Adipocyte (in vitro differentiated cells): ENCODE data around the gene SPAG7.
A peak's percentile ranks its signal among the peaks of the same experiment; 100 is the strongest.

Experiments used
- DNase-seq: peaks from one replicate; pipeline ENCODE4 v3.0.0-alpha.2; 2015; ENCODE audit warnings: low read depth
- H3K27me3 ChIP-seq: replicated peaks from 2 replicates; pipeline ENCODE4 v1.7.0; 2013; ENCODE audit warnings: mild to moderate bottlenecking, low read length, moderate library complexity; ENCODE audit not compliant: control insufficient read depth, insufficient read depth
- H3K36me3 ChIP-seq: 2 replicates; pipeline ENCODE4 v1.7.0; 2013; ENCODE audit warnings: low read length, mild to moderate bottlenecking, moderate library complexity; ENCODE audit not compliant: control insufficient read depth, insufficient read depth, severe bottlenecking
- H3K4me1 ChIP-seq: 2 replicates; pipeline ENCODE4 v1.7.0; 2013; ENCODE audit warnings: mild to moderate bottlenecking, low read length, moderate library complexity; ENCODE audit not compliant: control insufficient read depth, insufficient read depth
- H3K4me3 ChIP-seq: 2 replicates; pipeline ENCODE4 v1.7.0; 2013; ENCODE audit warnings: mild to moderate bottlenecking, low read length, moderate library complexity
- H3K9ac ChIP-seq: 2 replicates; pipeline ENCODE4 v1.7.0; 2013; ENCODE audit warnings: mild to moderate bottlenecking, low read length, moderate library complexity
- H3K9me3 ChIP-seq: 2 replicates; pipeline ENCODE4 v1.7.0; 2013; ENCODE audit warnings: mild to moderate bottlenecking, low read length, moderate library complexity; ENCODE audit not compliant: control insufficient read depth

SPAG7 gene

GRCh38 chr17:4973256-4974114 lies 5.9 kb upstream of the SPAG7 start:
- Histone ChIP-seq H3K27me3 (no peaks in the 10 kb centered on the region), H3K36me3 (peaks cover 57% of the 10 kb centered on the region), H3K9me3 (no peaks in the 10 kb centered on the region), H3K4me1 (peaks cover 25% of the 10 kb centered on the region), H3K4me3 (no peak overlapping the region), H3K9ac (no peak overlapping the region)
- DNase-seq: no peak

- H3K36me3 ChIP-seq: peaks cover 50% of the 10 kb centered on the region
- DNase-seq: no peak
- H3K4me1 ChIP-seq: peaks cover 28% of the 10 kb centered on the region
- no peaks in the 10 kb centered on the region for H3K27me3 ChIP-seq
- H3K9ac ChIP-seq: no peak overlapping the region
- H3K4me3 ChIP-seq: no peak overlapping the region
- H3K9me3 ChIP-seq: no peaks in the 10 kb centered on the region
These were observed 5.1 kb upstream of the SPAG7 start for GRCh38 chr17:4972752-4973151.

GRCh38 chr17:4972322-4972721 lies 4.7 kb upstream of the SPAG7 start:
- Histone ChIP-seq H3K27me3 (no peaks in the 10 kb centered on the region), H3K4me3 (no peak overlapping the region), H3K4me1 (peaks cover 28% of the 10 kb centered on the region), H3K36me3 (peaks cover 46% of the 10 kb centered on the region), H3K9ac (peak overlapping the region; percentile 59), H3K9me3 (no peaks in the 10 kb centered on the region)
- DNase-seq: no peak

GRCh38 chr17:4971826-4972225 lies 4.2 kb upstream of the SPAG7 start:
- H3K27me3 ChIP-seq: no peaks in the 10 kb centered on the region
- H3K4me1 ChIP-seq: peaks cover 29% of the 10 kb centered on the region
- peaks cover 41% of the 10 kb centered on the region for H3K36me3 ChIP-seq
- no peak overlapping the region for H3K4me3 ChIP-seq
- H3K9me3 ChIP-seq: no peaks in the 10 kb centered on the region
- H3K9ac ChIP-seq: peak overlapping the region; percentile 59
- DNase-seq: no peak

- Histone ChIP-seq H3K36me3 (peaks cover 36% of the 10 kb centered on the region), H3K4me3 (peak overlapping the region; percentile 89), H3K27me3 (no peaks in the 10 kb centered on the region), H3K9ac (peak overlapping the region; percentile 100), H3K9me3 (no peaks in the 10 kb centered on the region), H3K4me1 (peaks cover 38% of the 10 kb centered on the region)
- DNase-seq: no peak
These were observed 2.7 kb upstream of the SPAG7 start for GRCh38 chr17:4970273-4970672.

DNA sequence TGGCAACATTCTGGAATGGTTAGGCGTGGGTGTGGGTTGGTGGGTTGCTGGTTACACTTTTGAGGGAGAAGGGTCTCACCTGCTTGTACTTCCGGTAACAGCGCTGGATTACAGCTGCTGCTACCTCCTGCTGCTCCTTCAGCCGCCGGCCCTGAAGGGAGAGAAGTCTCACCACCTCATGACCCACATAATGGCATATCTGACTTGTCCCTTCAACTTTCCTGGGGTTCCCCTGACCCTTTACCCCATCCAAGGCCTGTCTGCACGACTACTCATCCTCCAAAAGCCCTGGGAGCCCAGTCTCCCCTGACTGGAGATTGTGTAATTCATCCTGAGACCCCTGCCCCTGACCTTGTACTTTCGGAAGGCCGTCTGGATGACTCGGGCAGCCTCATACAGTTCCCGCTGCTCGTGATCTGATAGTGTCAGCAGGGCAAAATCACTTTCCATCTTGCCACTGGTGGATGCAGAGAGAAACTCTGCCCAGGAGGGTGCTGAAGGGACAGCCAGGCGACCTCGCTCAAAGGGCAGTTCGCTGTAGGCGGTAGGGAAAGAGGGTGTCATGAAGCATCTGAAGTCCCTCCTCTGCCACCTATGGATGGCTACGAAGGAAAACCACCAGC lies 2.0 kb upstream of the SPAG7 start:
- Histone ChIP-seq H3K4me1 (peaks cover 38% of the 10 kb centered on the region), H3K9ac (peak overlapping the region; percentile 100), H3K9me3 (no peaks in the 10 kb centered on the region), H3K4me3 (peak overlapping the region; percentile 89), H3K36me3 (peaks cover 37% of the 10 kb centered on the region), H3K27me3 (no peaks in the 10 kb centered on the region)
- peak; percentile 58 for DNase-seq

GRCh38 chr17:4969047-4969550 lies 1.5 kb upstream of the SPAG7 start:
- Histone ChIP-seq H3K9ac (peak overlapping the region; percentile 100), H3K27me3 (no peaks in the 10 kb centered on the region), H3K4me1 (peaks cover 38% of the 10 kb centered on the region), H3K4me3 (peak overlapping the region; percentile 89), H3K9me3 (no peaks in the 10 kb centered on the region), H3K36me3 (peaks cover 33% of the 10 kb centered on the region)
- peak; percentile 96 for DNase-seq

DNA sequence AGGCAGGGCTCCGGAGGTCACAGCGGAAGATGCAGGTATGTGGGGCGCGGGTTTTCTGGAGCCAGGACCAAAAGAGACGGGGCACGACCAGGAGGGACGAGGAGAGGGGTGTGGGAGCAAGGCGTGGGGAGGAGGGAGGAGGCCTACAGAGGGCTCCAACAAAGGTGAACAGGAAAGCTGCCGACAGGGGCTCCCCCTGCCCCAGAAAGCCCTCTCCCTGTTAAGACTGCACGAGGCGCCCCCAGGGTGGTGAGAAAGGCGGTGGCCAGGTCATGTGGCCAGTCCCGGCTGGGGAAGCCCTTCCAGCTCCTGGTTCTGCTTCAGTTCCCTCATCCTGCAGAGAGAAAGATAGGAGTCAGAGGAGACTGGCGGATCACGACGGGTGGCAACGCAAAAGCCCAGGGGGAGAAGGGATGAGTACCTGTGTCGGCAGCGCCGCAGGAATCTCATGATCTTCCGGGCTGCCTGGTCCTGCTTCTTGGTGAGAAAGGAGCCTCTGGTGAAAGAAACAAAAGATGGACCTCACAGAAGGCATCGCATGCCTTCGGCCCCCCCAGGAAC lies 949 bp upstream of the SPAG7 start:
- DNase-seq: peak; percentile 59
- peaks cover 27% of the 10 kb centered on the region for H3K36me3 ChIP-seq
- H3K4me3 ChIP-seq: peak overlapping the region; percentile 89
- H3K9me3 ChIP-seq: no peaks in the 10 kb centered on the region
- peaks cover 38% of the 10 kb centered on the region for H3K4me1 ChIP-seq
- H3K9ac ChIP-seq: peak overlapping the region; percentile 100
- H3K27me3 ChIP-seq: no peaks in the 10 kb centered on the region

- H3K36me3 ChIP-seq: peaks cover 15% of the 10 kb centered on the region
These were observed 626 bp downstream of the SPAG7 start for GRCh38 chr17:4966844-4967538.

DNA sequence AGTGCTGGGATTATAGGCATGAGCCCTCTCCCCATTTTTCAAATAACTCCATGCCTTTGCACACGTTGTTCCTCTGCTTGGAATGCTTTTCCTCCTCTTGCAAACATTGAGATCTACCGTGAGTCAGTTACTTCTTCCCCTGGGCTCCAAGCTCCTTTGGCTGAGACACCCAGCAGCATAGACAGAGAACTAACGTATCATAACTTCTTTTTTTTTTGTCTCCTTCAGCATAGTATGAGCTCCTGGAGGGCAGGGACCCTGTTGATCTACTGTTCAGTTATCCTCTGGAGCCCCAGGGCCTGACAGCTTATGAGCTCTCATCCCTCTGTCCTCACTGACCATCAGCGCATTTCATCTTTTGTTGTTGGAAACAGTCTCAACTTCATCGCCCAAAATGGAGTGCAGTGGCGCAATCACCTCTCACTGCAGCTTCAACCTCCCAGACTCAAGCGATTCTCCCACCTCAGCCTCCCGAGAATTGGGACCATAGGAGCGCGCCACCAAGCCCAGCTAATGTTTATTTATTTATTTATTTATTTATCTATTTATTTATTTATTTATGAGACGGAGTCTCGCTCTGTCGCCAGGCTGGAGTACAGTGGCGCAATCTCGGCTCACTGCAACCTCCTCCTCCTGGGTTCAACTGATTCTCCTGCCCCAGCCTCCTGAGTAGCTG lies 2.2 kb downstream of the SPAG7 start:
- DNase-seq: no peak

More at GRCh38 chr17:4966844-4967538, 626 bp downstream of the SPAG7 start:
- H3K4me3 ChIP-seq: peak overlapping the region; percentile 89
- peaks cover 38% of the 10 kb centered on the region for H3K4me1 ChIP-seq
- DNase-seq: peak; percentile 99
- H3K9me3 ChIP-seq: no peaks in the 10 kb centered on the region
- H3K27me3 ChIP-seq: no peaks in the 10 kb centered on the region
- peak overlapping the region; percentile 100 for H3K9ac ChIP-seq

More for the DNA sequence above, 2.2 kb downstream of the SPAG7 start:
- Histone ChIP-seq H3K9me3 (no peaks in the 10 kb centered on the region), H3K27me3 (no peaks in the 10 kb centered on the region), H3K9ac (no peak overlapping the region), H3K36me3 (peaks cover 11% of the 10 kb centered on the region), H3K4me1 (peaks cover 31% of the 10 kb centered on the region), H3K4me3 (no peak overlapping the region)
